HG03469 (cell line): Measurements from ENCODE around the gene TGFBR3.

ENCODE experiments used
- ATAC-seq: cut with Tn5 transposase; IDR thresholded peaks from one replicate; pipeline ENCODE4 v1.9.1; 2021; ENCODE audit warnings: mild to moderate bottlenecking, moderate library complexity, moderate number of reproducible peaks; ENCODE audit not compliant: unreplicated experiment

Gene TGFBR3

GRCh38 chr1:91741906-91742305, 144.0 kb downstream of the TGFBR3 start:
- ATAC-seq, result no peak

GRCh38 chr1:91741301-91741700, 144.7 kb downstream of the TGFBR3 start:
- no peak for ATAC-seq

GRCh38 chr1:91737650-91738049, 148.3 kb downstream of the TGFBR3 start:
- ATAC-seq, result no peak

GRCh38 chr1:91736715-91737615, 149.0 kb downstream of the TGFBR3 start:
- no peak for ATAC-seq

- no peak for ATAC-seq
Measured at GRCh38 chr1:91736146-91736714, 149.7 kb downstream of the TGFBR3 start.

- no peak for ATAC-seq
Measured at GRCh38 chr1:91735266-91735845, 150.6 kb downstream of the TGFBR3 start.

GRCh38 chr1:91734761-91735160, 151.2 kb downstream of the TGFBR3 start:
- ATAC-seq, result no peak

GRCh38 chr1:91733108-91733710, 152.7 kb downstream of the TGFBR3 start:
- ATAC-seq, result no peak

GRCh38 chr1:91732291-91733107, 153.5 kb downstream of the TGFBR3 start:
- peak; percentile 49 for ATAC-seq

GRCh38 chr1:91731815-91732214, 154.1 kb downstream of the TGFBR3 start:
- no peak for ATAC-seq

GRCh38 chr1:91730801-91731732, 154.9 kb downstream of the TGFBR3 start:
- ATAC-seq, result no peak

- no peak for ATAC-seq
Measured at GRCh38 chr1:91729621-91730358, 156.2 kb downstream of the TGFBR3 start.

- ATAC-seq, result no peak
Measured at GRCh38 chr1:91727763-91728162, 158.2 kb downstream of the TGFBR3 start.

- no peak for ATAC-seq
Measured at GRCh38 chr1:91725989-91726721, 159.8 kb downstream of the TGFBR3 start.

GRCh38 chr1:91725618-91725988, 160.3 kb downstream of the TGFBR3 start:
- no peak for ATAC-seq

- ATAC-seq, result no peak
Measured at GRCh38 chr1:91724644-91725043, 161.3 kb downstream of the TGFBR3 start.

- no peak for ATAC-seq
Measured at GRCh38 chr1:91724231-91724630, 161.7 kb downstream of the TGFBR3 start.

GRCh38 chr1:91720044-91720443, 165.9 kb downstream of the TGFBR3 start:
- ATAC-seq, result no peak
